PC-9 (cell line): Measurements from ENCODE around the gene PLVAP. TPM values are rescaled to one million over a fixed set of nuclear protein-coding genes. Genes with fewer than 3 reads are reported as not detected.

ENCODE experiments used
- BruUV-seq: library from RNA; stranded (reverse); fragments of 400-500 nt; replicated peaks from 2 replicates; lab custom pipeline; 2021; lab: Mats Ljungman, UMichigan
- CTCF ChIA-PET: fragments of 300-600 bp; sonication (Branson Sonifier 250); formaldehyde crosslinking; loops from one replicate; lab custom pipeline; 2022; ENCODE audit warnings: antibody characterized with exemption; lab: Charles Lee
- POLR2A ChIA-PET: fragments of 300-600 bp; sonication (Branson Sonifier 250); formaldehyde crosslinking; loops from one replicate; lab custom pipeline; 2022; ENCODE audit warnings: antibody characterized with exemption; ENCODE audit not compliant: unreplicated experiment; lab: Charles Lee
- DNase-seq, 2 experiments: peaks; one replicate each; pipeline versions ENCODE4 v3.0.0 to v3.0.0-alpha.2; 2015 to 2022; ENCODE audit warnings: mixed read lengths in 1 of 2
- H2AFZ ChIP-seq: fragments of 200-600 bp; sonication (generic); 2 replicates; pipeline ENCODE4 v1.8.1; 2017; ENCODE audit warnings: antibody characterized with exemption
- H3F3A ChIP-seq: fragments of 200-600 bp; sonication (generic); 2 replicates; pipeline ENCODE4 v1.8.1; 2017; ENCODE audit warnings: antibody characterized with exemption, mild to moderate bottlenecking, low read depth; ENCODE audit not compliant: insufficient read depth
- H3K27ac ChIP-seq: fragments of 200-600 bp; sonication (generic); 2 replicates; pipeline ENCODE4 v1.6.1; 2016; ENCODE audit warnings: mixed run types
- H3K27me3 ChIP-seq: fragments of 200-600 bp; sonication (generic); 2 replicates; pipeline ENCODE4 v1.6.1; 2016; ENCODE audit warnings: low read depth, mixed run types; ENCODE audit not compliant: insufficient read depth
- H3K36me3 ChIP-seq: fragments of 200-600 bp; sonication (generic); 2 replicates; pipeline ENCODE4 v1.6.1; 2016; ENCODE audit warnings: low read depth, mixed run types
- H3K4me1 ChIP-seq: fragments of 200-600 bp; sonication (generic); replicated peaks from 2 replicates; pipeline ENCODE4 v1.6.1; 2016; ENCODE audit warnings: mixed run types; ENCODE audit not compliant: insufficient read depth
- H3K4me2 ChIP-seq: fragments of 200-600 bp; sonication (generic); 2 replicates; pipeline ENCODE4 v1.6.1; 2017; ENCODE audit warnings: mixed run types
- H3K4me3 ChIP-seq: fragments of 200-600 bp; sonication (generic); 2 replicates; pipeline ENCODE4 v1.6.1; 2016; ENCODE audit warnings: mixed run types
- H3K79me2 ChIP-seq: fragments of 200-600 bp; sonication (generic); 2 replicates; pipeline ENCODE4 v1.6.1; 2017; ENCODE audit warnings: low read depth, mixed run types
- H3K9me2 ChIP-seq: fragments of 200-600 bp; sonication (generic); 2 replicates; pipeline ENCODE4 v1.8.1; 2017; ENCODE audit warnings: mild to moderate bottlenecking; ENCODE audit not compliant: insufficient read depth
- H3K9me3 ChIP-seq: fragments of 200-600 bp; sonication (generic); 2 replicates; pipeline ENCODE4 v1.8.1; 2016; ENCODE audit warnings: low read depth; ENCODE audit not compliant: insufficient read depth
- H4K20me1 ChIP-seq: fragments of 200-600 bp; sonication (generic); 2 replicates; pipeline ENCODE4 v1.8.1; 2017; ENCODE audit not compliant: insufficient read depth
- CTCF ChIP-seq: fragments of 200-600 bp; sonication (generic); conservative IDR thresholded peaks from 2 replicates; pipeline ENCODE4 v1.6.1; 2017; ENCODE audit warnings: mixed run types, antibody characterized with exemption, mild to moderate bottlenecking, moderate library complexity
- EZH2 ChIP-seq: fragments of 200-600 bp; sonication (generic); IDR thresholded peaks from 2 replicates; pipeline ENCODE4 v1.8.0; 2017; ENCODE audit warnings: antibody characterized with exemption, low read depth
- intact Hi-C: fragments of 100-400 bp; cut with micrococcal nuclease; formaldehyde crosslinking; loops from one replicate; pipeline ENCODE4 v1.10.0; 2022; ENCODE audit not compliant: unreplicated experiment
- total RNA-seq: library from RNA; stranded (reverse); gene quantifications from 2 replicates; pipeline ENCODE4 v1.2.3, GENCODE V29; 2021

Gene PLVAP
- total RNA-seq, 1 experiment from 2014 or later, result not detected

- intact Hi-C loops, result no loop called here
Observed at GRCh38 chr19:17389288-17389687, 12.1 kb upstream of the PLVAP start.

GRCh38 chr19:17385878-17386611, 8.9 kb upstream of the PLVAP start:
- TF ChIP-seq EZH2 (no peak), CTCF (peak; percentile 97)
- no peaks in the 10 kb centered on the region for H3K36me3 ChIP-seq
- 0 out of 2 replicates have a peak, but pooled peaks cover 4% of the 10 kb centered on the region for H3K9me3 ChIP-seq
- no peaks in the 10 kb centered on the region for H4K20me1 ChIP-seq
- H3F3A ChIP-seq, result peaks cover 24% of the 10 kb centered on the region; the same call in 1 of the 2 replicates
- no peaks in the 10 kb centered on the region for H3K79me2 ChIP-seq
- no peak overlapping the region for H3K4me3 ChIP-seq
- H3K27me3 ChIP-seq, result no peaks in the 10 kb centered on the region
- no peaks in the 10 kb centered on the region for H3K9me2 ChIP-seq
- peaks cover 9% of the 10 kb centered on the region for H3K4me1 ChIP-seq
- H3K27ac ChIP-seq, result no peak overlapping the region
- no TSS peak for BruUV-seq
- intact Hi-C loops, result loop anchor here (1.0 to 2.0 kb wide), 3 partner anchors 40 to 93 kb away; partner anchors contain the start of gene MRPL34
- ChIA-PET CTCF (interaction anchor here (0.6 to 0.8 kb wide), 4 partner anchors 81 to 312 kb away, joined by 3 to 11 read pairs (median 4); partner anchors contain the start of gene MRPL34), POLR2A (interaction anchor here (0.6 to 0.7 kb wide), 2 partner anchors 53 to 65 kb away, joined by 3 read pairs; no protein-coding TSS in a partner anchor)
- no peak overlapping the region for H3K4me2 ChIP-seq
- DNase-seq, result peak in 1 of 2 experiments; percentile 55
- H2AFZ ChIP-seq, result no peak overlapping the region

More at GRCh38 chr19:17389288-17389687, 12.1 kb upstream of the PLVAP start:
- no peaks in the 10 kb centered on the region for H3K36me3 ChIP-seq
- H3K9me3 ChIP-seq, result 0 out of 2 replicates have a peak, but pooled peaks cover 4% of the 10 kb centered on the region
- DNase-seq, result no peak
- H3K4me2 ChIP-seq, result no peak overlapping the region
- POLR2A ChIA-PET, result no interaction called here
- H3K27ac ChIP-seq, result no peak overlapping the region
- H3K9me2 ChIP-seq, result no peaks in the 10 kb centered on the region
- TF ChIP-seq EZH2, result no peak
- no peak for TF ChIP-seq CTCF
- CTCF ChIA-PET, result interaction anchor here (1.2 kb wide), 1 partner anchor 46 kb away, joined by 3 read pairs; no protein-coding TSS in a partner anchor
- no TSS peak for BruUV-seq
- no peak overlapping the region for H3K4me3 ChIP-seq
- H3K4me1 ChIP-seq, result peaks cover 7% of the 10 kb centered on the region
- no peaks in the 10 kb centered on the region for H4K20me1 ChIP-seq
- H3F3A ChIP-seq, result peaks cover 7% of the 10 kb centered on the region; the same call in 1 of the 2 replicates
- H2AFZ ChIP-seq, result no peak overlapping the region
- H3K79me2 ChIP-seq, result no peaks in the 10 kb centered on the region
- H3K27me3 ChIP-seq, result no peaks in the 10 kb centered on the region

GRCh38 chr19:17380426-17381138, 3.4 kb upstream of the PLVAP start:
- Histone ChIP-seq H2AFZ (no peak overlapping the region), H3K27me3 (peaks cover 7% of the 10 kb centered on the region; the same call in 1 of the 2 replicates), H3K4me1 (peaks cover 9% of the 10 kb centered on the region), H3K27ac (no peak overlapping the region), H3K9me3 (no peaks in the 10 kb centered on the region), H3K4me2 (no peak overlapping the region), H3K36me3 (no peaks in the 10 kb centered on the region), H3K4me3 (no peak overlapping the region), H3K79me2 (no peaks in the 10 kb centered on the region), H4K20me1 (no peaks in the 10 kb centered on the region), H3F3A (peaks cover 17% of the 10 kb centered on the region; the same call in 1 of the 2 replicates), H3K9me2 (no peaks in the 10 kb centered on the region)
- ChIA-PET CTCF (interaction anchor here (0.6 kb wide), 1 partner anchor 63 kb away, joined by 3 read pairs; no protein-coding TSS in a partner anchor), POLR2A (interaction anchor here (0.7 kb wide), 1 partner anchor 720 kb away, joined by 29 read pairs; no protein-coding TSS in a partner anchor)
- intact Hi-C loops, result loop anchor here (1.0 kb wide), 1 partner anchor 32 kb away; no protein-coding TSS in a partner anchor
- no TSS peak for BruUV-seq
- DNase-seq, result no peak
- TF ChIP-seq EZH2 (no peak), CTCF (no peak)
